Measurements from ENCODE around the gene CLDN34.

Gene CLDN34

DNA sequence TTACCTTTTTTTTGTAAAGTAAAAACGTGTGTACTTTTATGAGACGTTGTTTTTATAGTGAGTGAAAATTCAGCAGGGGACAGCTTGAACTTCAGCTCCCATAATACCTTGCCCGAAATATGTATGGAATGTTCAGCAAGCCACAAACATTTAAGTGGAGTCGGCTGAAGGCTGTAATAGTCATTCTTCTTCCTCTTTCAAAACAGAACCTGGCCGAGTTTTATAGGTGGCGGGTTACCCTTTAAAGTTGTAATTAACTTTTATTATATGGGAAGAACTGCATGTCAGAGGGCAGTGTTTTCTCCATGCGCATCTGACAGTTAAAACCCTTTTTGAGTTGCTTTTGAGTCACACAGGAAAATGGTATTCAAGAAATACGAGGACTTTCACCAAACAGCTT lies 50.7 kb downstream of the CLDN34 start:
- DNase-seq: no peak

All from activated CD4-positive, alpha-beta T cell treated with anti-CD3 and anti-CD28 coated beads, Interleukin-2, amount 50 U/mL, for 4 hours (primary cell).